Muscle of back (tissue), 11 donors: ENCODE measurements around the gene SLC39A6. TPM values are rescaled to one million over a fixed set of nuclear protein-coding genes. Genes with fewer than 3 reads are reported as not detected.
"Not testable (repeated sequence)": the region's sequence is repeated elsewhere in the genome, so short reads cannot be mapped to it uniquely, and the experiment has no call there.

Experiments
- DNase-seq, 3 donors: peaks; one replicate each; pipeline versions ENCODE4 v3.0.0 to v3.0.0-alpha.2; 2013
- polyA plus RNA-seq, 10 donors: library from polyadenylated mRNA; unstranded; fragments of 120-200 nt; gene quantifications; one replicate each; pipeline ENCODE4 v1.2.1, GENCODE V29; 2013; ENCODE audit not compliant: insufficient read length in 10 of 10

The SLC39A6 gene
- polyA plus RNA-seq, 10 donors: 30.3 to 42.3 (median 35.3) TPM

DNA sequence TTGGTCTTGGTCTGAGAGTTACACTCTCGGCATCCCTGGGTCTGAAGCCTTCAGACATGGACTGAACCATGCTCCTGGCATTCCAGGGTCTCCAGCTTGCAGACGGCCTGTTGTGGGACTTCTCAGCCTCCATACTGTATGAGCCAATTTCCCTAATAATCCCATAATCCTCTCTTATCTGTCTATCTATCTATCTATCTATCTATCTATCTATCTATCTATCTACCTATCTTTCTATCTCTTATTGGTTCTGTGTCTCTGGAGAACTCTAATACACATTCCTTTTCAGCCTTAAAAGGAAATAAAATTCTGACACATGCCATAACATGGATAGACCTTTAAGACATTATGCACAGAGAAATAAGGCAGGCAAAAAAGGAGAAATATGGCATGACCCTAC lies 24.4 kb downstream of the SLC39A6 start:
- DNase-seq: no peak

- no peak for DNase-seq
Observed at GRCh38 chr18:36101943-36102342, 27.2 kb downstream of the SLC39A6 start.

DNA sequence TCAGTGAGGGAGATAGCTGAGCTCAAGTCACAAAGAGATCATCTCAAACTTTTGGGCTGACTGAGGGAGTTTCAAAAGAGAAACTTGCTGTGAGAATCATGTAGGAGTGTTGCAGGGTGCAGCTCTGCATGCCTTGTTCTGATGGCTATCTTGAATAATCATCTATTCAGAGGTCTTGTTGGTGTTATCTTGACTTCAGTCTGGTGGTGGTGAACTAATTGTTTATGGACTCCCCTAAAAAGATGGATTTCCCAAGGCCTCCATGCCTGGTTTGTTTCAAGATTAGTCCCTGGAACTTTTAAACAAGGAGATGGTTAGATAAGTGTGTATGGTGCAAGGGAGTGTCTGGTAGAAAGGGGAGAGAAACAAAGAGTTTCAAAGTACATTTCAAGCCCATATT lies 29.8 kb downstream of the SLC39A6 start:
- no peak for DNase-seq

GRCh38 chr18:36096955-36097354 lies 32.2 kb downstream of the SLC39A6 start:
- no peak for DNase-seq

GRCh38 chr18:36095936-36096519 lies 33.1 kb downstream of the SLC39A6 start:
- DNase-seq: peak; percentile 27 to 48 (median 29)

GRCh38 chr18:36094431-36094830 lies 34.7 kb downstream of the SLC39A6 start:
- DNase-seq: no peak

- DNase-seq: not testable (repeated sequence)
Observed at GRCh38 chr18:36092116-36092515, 37.0 kb downstream of the SLC39A6 start.

DNA sequence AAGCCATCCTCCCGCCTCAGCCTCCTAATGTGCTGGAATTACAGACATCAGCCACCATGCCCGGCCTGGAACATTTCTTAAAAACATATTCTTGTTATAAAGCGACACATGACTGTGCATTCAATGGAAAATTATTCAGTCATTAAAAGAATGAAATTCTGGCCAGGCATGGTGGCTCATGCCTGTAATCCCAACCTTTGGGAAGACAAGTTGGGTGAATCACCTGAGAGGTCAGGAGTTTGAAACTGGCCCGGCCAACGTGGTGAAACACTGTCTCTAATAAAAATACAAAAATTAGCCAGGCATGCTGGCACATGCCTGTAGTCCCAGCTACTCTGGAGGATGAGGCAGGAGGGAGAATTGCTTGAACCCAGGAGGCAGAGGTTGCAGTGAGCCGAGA lies 40.1 kb downstream of the SLC39A6 start:
- no peak for DNase-seq

- no peak for DNase-seq
Observed at GRCh38 chr18:36088256-36088655, 40.9 kb downstream of the SLC39A6 start.

- no peak for DNase-seq
Observed at GRCh38 chr18:36086186-36086585, 43.0 kb downstream of the SLC39A6 start.

GRCh38 chr18:36085195-36085594 lies 43.9 kb downstream of the SLC39A6 start:
- no peak for DNase-seq

GRCh38 chr18:36083729-36084128 lies 45.4 kb downstream of the SLC39A6 start:
- no peak for DNase-seq

DNA sequence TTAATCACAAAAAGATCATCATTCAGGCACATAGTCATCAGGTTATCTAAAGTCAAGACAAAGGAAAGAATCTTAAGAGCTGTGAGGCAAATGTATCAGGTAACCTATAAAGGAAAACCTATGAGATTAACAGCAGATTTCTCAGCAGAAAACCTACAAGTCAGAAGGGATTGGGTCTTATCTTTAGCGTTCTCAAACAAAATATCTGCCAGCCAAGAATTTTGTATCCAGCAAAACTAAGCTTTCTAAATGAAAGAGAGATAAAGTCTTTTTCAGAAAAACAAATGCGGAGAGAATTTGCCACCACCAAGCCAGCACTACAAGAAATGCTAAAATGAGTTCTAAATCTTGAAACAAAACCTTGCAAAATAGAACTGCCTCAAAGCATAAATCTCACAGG lies 48.0 kb downstream of the SLC39A6 start:
- DNase-seq: not testable (repeated sequence)

DNA sequence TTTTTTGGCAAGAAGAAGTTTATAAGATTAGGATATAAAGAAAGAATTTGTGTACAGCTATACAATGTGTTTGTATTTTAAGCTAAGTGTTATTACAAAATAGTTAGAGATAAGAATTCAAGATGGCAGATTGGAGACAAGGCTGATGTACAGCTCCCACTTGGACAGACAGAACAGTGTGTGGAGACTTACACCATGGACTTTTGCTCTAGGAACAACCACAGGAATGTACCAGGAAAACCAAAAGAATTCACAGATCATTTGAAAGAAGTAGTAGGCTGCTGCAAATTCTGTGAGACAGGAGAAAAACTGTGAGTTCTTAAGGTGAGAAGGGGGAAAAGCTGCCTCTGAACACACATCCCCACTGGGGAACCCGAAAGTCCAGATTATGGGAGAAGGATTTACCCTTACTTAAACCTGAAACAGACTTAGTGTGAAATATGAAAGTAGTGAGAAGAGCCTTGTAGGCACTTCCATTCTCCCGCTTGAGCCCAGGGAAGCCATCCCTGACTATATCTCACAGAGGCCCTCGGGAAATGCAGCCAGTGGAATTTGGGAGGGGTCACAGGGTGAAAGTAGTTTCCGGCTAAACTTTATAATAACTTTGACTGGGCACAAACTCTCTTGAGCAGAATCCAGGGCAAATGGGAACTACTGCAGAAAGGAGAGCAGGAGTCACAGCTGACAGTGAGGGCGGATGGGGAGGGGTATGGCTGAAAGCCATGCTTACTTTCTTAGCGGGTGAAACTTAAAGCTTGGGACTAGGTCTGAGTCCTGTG lies 50.2 kb downstream of the SLC39A6 start:
- DNase-seq: no peak

GRCh38 chr18:36077764-36078163 lies 51.4 kb downstream of the SLC39A6 start:
- DNase-seq: not testable (repeated sequence)

GRCh38 chr18:36075862-36076587 lies 53.1 kb downstream of the SLC39A6 start:
- no peak for DNase-seq

DNA sequence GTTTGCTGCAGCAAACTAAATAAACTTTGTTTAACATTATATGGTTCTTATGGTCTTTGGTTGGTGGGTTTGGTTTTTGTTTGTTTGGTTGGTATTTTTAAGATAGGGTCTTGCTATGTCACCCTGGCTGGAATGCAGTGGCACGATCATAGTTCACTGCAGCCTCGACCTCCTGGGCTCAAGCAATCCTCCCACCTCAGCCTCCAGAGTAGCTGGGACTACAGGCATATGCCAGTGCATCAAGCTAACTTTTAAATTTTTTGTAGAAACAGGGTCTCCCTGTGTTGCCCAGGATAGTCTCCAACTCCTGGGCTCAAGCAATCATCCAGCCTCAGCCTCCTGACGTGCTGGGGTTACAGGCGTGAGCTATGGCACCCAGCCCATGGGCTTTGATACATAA lies 54.7 kb downstream of the SLC39A6 start:
- DNase-seq: no peak

GRCh38 chr18:36073676-36074075 lies 55.5 kb downstream of the SLC39A6 start:
- DNase-seq: no peak

GRCh38 chr18:36072406-36072805 lies 56.7 kb downstream of the SLC39A6 start:
- DNase-seq: not testable (repeated sequence)

DNA sequence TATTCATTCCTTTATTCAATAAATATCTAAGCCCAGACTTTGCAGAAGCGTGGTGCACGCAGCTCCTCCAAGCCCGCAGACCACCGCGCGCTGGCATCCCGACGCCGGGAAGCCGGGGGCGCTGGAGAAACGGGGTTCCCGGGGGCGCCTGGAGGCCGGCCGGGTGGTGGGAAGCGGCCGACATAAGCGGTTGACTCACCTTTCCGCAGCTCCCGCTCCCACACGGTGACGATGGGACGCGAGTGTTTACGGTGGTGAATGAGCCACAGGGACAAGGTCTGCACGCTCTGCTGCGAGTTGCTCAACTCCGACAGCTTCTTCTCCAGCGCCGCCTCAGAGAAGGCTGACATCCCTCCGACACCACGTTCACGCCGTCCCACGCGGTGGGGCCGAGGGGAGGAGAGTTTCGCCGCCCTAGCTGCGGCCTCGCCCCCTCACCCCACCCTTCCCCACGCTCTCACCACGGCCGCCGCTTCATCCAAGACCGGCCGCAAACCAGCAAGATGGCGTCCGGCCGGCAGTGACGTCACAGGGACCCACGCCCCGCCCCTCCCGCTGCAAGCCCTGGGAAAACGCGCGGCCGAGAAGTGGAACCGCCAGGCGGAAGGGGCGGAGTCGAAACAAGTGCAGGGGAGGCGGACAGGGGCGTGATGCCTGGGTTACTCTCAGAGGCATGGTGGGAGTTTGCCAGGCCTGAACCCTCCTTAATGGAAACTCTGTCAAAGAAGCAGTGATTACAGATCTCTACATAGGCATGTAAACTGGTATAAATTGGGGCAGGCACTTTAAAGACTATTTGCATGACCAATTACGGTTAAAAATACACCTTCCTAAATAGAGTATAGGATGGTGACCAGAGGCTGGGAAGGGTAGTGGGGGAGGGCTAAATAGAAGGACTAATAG lies 61.8 kb downstream of the SLC39A6 start, which contains the start of gene RPRD1A:
Gene RPRD1A (minus strand): TSS at position 505 of the 903 bp plus-strand sequence. CDS start 155 bp downstream, at position 350.
- peak; percentile 90 to 98 (median 95) for DNase-seq

GRCh38 chr18:36066686-36067054 lies 62.5 kb downstream of the SLC39A6 start:
- DNase-seq: peak in 2 of 3 donors; percentile 1

GRCh38 chr18:36066001-36066400 lies 63.1 kb downstream of the SLC39A6 start:
- peak in 2 of 3 donors; percentile 6 to 9 for DNase-seq
